HG03469 (cell line): ENCODE data around the gene RGS21.

ENCODE experiments used
- ATAC-seq: cut with Tn5 transposase; IDR thresholded peaks from one replicate; pipeline ENCODE4 v1.9.1; 2021; ENCODE audit warnings: mild to moderate bottlenecking, moderate library complexity, moderate number of reproducible peaks; ENCODE audit not compliant: unreplicated experiment

The RGS21 gene

DNA sequence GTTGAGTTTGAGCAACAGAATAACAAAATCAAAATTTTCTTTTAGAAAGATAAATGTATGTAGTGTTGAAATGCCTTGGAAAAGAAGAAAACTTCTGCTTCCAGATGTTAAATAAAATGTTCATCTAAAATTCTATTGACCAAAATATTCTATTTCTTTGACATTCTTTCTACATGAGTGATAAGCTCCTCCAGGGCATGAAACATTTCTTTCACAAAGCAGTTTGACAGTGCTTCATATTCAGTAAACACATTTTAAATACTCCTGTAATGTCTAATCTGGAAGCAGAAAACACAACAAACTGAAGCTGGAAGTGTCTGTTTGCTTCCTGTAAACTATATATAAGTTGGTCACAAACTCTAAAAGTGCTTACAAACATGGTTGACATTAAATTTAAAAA lies 61.5 kb downstream of the RGS21 start:
- ATAC-seq, result no peak

DNA sequence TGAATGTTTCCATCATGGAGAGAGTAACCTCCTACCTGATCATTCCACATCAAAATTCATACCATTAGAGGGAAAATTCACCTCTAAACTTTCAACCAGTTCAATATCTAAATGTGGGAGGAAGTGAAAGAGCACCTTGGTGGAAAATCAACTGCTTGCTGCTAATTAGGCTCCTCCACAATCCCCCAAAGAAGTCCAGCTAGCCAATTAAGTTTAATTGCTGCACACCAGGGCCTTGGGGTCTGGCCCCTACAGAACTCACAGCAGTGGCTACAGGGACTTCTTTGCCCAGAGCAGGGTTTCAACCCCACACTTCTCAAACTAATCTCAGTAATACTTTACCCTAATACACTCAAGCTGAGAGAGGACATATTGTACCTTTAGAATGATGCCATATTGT lies 62.1 kb downstream of the RGS21 start:
- ATAC-seq, result no peak

- ATAC-seq, result no peak
These were observed 62.8 kb downstream of the RGS21 start for GRCh38 chr1:192379554-192379953.

DNA sequence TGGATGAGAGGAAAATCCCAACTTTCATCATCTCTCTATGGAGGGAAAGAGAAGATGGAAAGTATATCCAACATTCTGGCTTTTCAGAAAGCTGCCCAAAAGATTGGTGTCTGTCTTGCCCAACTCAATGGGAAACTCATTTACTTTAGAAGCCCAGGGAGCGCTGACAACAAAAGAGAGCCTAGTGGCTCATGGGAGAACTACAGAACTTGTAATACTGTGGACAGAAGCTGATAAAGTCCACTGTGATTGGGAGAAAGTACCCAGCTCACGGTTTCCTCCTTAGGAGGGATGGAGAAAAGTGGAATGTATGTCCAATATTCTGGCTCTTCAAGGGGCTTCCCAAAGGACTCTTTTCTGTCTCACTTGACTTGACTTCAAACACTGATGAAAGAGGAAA lies 66.0 kb downstream of the RGS21 start:
- no peak for ATAC-seq

DNA sequence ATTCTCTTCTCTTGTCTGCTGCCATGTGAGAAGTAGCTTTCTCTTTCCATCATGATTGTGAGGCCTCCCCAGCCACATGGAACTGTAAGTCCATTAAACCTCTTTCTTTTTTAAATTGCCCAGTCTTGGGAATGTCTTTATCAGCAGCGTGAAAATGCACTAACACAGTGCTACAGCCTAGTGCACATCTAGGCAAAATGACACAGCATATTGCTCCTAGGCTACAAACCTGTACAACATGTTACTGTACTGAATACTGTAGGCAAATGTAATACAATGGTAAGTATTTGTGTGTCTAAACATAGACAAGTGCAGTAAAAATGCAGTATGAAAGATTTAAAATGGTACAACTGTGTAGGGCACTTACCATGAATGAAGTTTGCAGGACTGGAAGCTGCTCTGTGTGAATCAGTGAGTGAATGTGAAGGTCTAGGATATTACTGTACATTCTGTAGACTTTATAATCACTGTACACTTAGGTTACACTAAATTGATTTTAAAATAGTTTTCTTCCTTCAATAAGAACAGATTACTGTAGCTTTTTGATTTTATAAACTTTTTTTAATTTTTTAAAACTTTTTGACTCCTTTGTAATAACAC lies 69.4 kb downstream of the RGS21 start:
- ATAC-seq, result no peak

DNA sequence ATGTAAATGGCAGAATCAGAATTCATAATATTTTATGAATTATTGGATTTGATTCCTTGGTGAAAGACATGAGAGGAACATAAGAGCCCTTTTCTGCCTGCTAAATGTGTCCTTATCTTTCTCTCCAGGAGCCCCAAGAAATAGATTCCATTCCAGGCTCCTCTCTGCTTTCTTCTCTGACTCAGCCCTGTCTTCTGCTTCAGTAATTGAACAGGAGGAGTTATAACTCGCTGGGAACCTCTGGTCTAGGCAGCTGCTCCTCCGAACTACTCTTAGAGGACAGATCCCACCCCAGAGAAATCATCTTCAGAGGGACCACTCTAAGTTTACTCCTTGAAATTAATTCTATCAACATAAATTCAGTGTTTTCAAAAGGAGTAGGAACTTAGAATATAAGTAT lies 78.4 kb downstream of the RGS21 start:
- ATAC-seq, result no peak

DNA sequence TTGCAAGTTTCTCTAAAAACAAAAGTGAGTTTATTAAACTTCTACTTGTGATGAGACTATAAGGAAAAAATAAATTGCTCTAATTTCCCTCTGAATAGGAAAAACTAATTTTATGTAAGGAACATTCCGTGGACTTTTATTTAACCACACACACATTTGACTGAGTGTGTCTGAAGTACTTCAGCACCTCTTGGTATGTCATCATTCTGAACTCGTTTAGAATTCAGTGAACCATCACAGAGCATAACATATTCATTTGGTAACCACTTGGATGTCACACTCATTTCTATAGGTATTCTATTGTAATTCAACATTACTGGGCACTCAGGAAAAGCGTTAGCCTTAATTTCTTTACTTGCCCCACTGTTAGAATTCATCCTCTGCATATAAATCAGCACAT lies 79.1 kb downstream of the RGS21 start:
- no peak for ATAC-seq

DNA sequence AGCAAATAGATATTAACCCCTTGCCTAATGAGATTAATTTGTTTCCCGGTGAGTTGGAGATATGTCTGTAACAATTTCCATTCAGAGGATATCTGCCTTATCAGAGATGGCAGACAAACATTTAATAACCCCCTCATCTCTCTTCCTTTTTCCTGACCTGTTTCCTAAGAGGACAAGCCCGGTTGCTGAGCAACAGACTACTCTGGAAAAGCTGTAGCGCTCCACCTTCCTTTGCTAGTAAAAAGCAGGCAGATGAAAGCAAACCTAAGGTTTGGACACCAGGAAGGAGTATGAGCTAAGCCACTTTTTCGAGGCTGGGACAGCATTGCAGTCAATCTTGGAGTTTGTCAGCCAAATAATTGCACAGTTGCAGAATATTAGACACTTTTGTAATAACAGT lies 82.4 kb downstream of the RGS21 start:
- no peak for ATAC-seq

DNA sequence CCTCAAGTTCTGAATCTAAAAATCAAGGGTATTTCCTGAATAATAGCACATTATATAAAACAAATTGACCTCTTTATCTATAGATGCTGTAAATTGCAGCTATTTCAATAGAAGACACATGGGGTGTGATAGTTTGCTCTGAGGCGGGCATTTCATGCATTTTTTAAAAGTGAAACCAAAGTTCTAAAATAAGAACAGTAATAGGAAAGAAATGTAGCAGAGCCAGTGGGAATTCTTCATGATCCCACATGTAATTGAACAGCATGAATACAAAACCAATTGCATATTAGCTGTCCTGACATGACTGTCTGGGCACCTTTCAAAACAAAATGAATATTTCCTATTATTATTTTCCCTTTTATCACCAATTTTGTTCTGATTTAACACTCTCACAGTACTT lies 85.0 kb downstream of the RGS21 start:
- no peak for ATAC-seq

GRCh38 chr1:192402571-192402970 lies 85.8 kb downstream of the RGS21 start:
- no peak for ATAC-seq

GRCh38 chr1:192407206-192407605 lies 90.4 kb downstream of the RGS21 start:
- no peak for ATAC-seq
